ENCODE results near the gene GJC1. TPM values are rescaled to one million over a fixed set of nuclear protein-coding genes. Genes with fewer than 3 reads are reported as not detected.

The GJC1 gene
- total RNA-seq, 1 experiment from 2014 or later, result 119 TPM

DNA sequence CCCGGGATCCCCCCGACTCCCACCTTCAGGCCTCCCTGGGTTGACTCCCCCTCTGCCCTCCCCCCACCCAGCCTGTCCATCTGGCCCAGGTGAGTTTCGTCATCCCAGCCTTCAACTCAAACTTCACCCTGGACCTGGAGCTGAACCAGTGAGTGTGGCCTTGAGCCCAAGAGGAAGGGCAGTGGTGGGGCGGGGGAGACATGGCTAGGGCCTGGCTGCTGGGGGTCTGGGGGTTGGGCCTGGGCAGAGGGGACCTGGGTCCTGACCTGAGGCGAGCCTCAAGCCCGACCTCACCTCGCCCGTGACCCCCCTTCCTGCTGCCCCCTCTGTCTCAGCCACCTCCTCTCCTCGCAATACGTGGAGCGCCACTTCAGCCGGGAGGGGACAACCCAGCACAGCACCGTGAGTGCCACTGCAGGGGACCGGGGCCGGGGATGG, 60.4 kb downstream of the GJC1 start:
- no peak overlapping the region for H3K4me2 ChIP-seq (ENCODE audit: insufficient read depth, insufficient read length, low read length)
- no peak overlapping the region for H2BK120ac ChIP-seq (ENCODE audit: low read depth, low read length, poor library complexity, severe bottlenecking)
- H4K20me1 ChIP-seq (ENCODE audit: control insufficient read depth, insufficient read depth, insufficient read length), result no peaks in the 10 kb centered on the region
- TF ChIP-seq CTCF (conservative IDR thresholded peaks at IDR 0.05), result no peak
- no peaks in the 10 kb centered on the region for H3K9me3 ChIP-seq (ENCODE audit: control insufficient read depth, low read depth, low read length)
- no peak overlapping the region for H2AK5ac ChIP-seq (ENCODE audit: insufficient read length, low read length)
- WGBS (ENCODE audit: extremely low coverage, insufficient read length, low lambda C conversion rate), result no CpG with 5 or more reads among the region's 15 CpGs
- Mint-ChIP-seq H3K27me3 (ENCODE audit: low read depth) (peaks cover 33% of the 10 kb centered on the region), H3K4me3 (no peak overlapping the region), H3K9me3 (no peaks in the 10 kb centered on the region), H3K27ac (no peak overlapping the region), H3K4me1 (peaks cover 17 to 27% of the 10 kb centered on the region in 2 experiments), H3K36me3 (ENCODE audit: insufficient read depth in 1 of 3, low read depth in 3 of 3) (no peaks in the 10 kb centered on the region)
- H3K56ac ChIP-seq (ENCODE audit: insufficient read length, low read depth, low read length), result no peak overlapping the region
- H4K91ac ChIP-seq (ENCODE audit: insufficient read length, low read depth, low read length), result no peak overlapping the region
- H2AFZ ChIP-seq (ENCODE audit: low read length), result no peak overlapping the region
- no peak for DNase-seq
- no peak overlapping the region for H3K9ac ChIP-seq (ENCODE audit: extremely low read depth, insufficient read length, low read length)
- no peak overlapping the region for H4K8ac ChIP-seq (replicated peaks; ENCODE audit: insufficient read length, low read depth, low read length)
- H2BK5ac ChIP-seq (ENCODE audit: insufficient read length, low read length), result no peak overlapping the region
- no peaks in the 10 kb centered on the region for H3K79me1 ChIP-seq (ENCODE audit: insufficient read depth, low read depth, low read length, poor library complexity, severe bottlenecking)
- no peak overlapping the region for H3K23ac ChIP-seq (ENCODE audit: insufficient read length, low read depth, low read length)
- H4K5ac ChIP-seq (ENCODE audit: insufficient read length, low read depth, low read length), result no peak overlapping the region
- H3K18ac ChIP-seq (ENCODE audit: insufficient read length, low read depth, low read length), result no peak overlapping the region
- no peak overlapping the region for H2BK20ac ChIP-seq (ENCODE audit: low read depth, low read length, poor library complexity, severe bottlenecking)
- H3K14ac ChIP-seq (ENCODE audit: insufficient read depth, low read length), result no peak overlapping the region
- H3T11ph ChIP-seq (ENCODE audit: low read length), result no peak overlapping the region
- no peak overlapping the region for H2BK12ac ChIP-seq (ENCODE audit: insufficient read length, low read depth, low read length)
- no peaks in the 10 kb centered on the region for H3K4me1 ChIP-seq (ENCODE audit: insufficient read depth, low read length)
- peaks cover under 1% of the 10 kb centered on the region for H3K23me2 ChIP-seq (ENCODE audit: insufficient read length, low read depth, low read length, poor library complexity, severe bottlenecking)
- H3K27ac ChIP-seq (ENCODE audit: insufficient read length, low read depth, low read length), result no peak overlapping the region
- no peaks in the 10 kb centered on the region for H3K79me2 ChIP-seq (ENCODE audit: insufficient read depth, low read length)
- H3K27me3 ChIP-seq (ENCODE audit: insufficient read depth, low read length), result no peaks in the 10 kb centered on the region
- H2BK15ac ChIP-seq (ENCODE audit: low read depth, low read length), result no peak overlapping the region
- H3K4ac ChIP-seq (ENCODE audit: low read depth, low read length), result no peak overlapping the region
